OCI-LY7 (cell line): ENCODE data around the gene SLC22A12.

Experiments used
- EZH2phosphoT487 ChIP-seq: fragments of 200-600 bp; sonication (generic); IDR thresholded peaks from 2 replicates; pipeline ENCODE4 v1.6.1; 2018; ENCODE audit warnings: low read depth, borderline replicate concordance, mild to moderate bottlenecking, mixed run types, antibody characterized with exemption, low read length, moderate library complexity, mixed read lengths
- TF ChIP-seq, protein P1 (sequence below): fragments of 200-600 bp; sonication (generic); conservative IDR thresholded peaks from 2 replicates; pipeline ENCODE4 v1.5.1; 2014; ENCODE audit warnings: mild to moderate bottlenecking, antibody characterized with exemption, low read length, moderate library complexity, mixed read lengths

DNA sequence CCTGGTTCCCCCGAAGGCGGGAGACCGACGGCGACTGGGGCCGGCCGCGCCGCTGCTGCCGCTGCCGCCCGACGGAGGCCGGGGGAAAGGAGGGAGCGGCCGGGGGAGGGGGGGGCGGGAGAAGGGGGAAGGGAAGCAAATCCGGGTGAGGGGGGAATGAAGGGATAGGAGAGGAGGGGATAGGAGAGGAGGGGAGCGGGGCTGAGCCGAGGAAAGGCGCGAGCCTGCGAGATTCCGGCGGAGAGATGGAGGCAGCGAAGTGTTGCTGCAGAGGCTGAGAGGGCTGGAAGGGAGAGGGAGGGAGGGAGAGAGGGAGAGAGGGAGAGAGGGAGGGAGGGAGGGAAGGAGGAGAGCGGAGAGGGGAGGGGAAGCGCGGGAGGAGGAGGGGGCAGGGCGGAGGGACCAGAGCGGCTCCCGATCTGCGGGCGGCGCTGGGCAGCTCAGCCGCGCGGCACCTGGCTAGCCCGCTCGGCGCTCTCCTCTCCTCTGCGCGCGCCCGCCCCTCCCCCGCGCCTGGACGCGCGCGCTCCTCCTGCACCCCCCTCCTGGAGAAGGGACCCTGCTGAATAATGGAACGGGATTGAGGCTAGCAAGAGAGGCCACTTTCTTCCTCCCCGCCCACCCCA, 52.3 kb downstream of the SLC22A12 start:
- TF ChIP-seq, protein P1, sequence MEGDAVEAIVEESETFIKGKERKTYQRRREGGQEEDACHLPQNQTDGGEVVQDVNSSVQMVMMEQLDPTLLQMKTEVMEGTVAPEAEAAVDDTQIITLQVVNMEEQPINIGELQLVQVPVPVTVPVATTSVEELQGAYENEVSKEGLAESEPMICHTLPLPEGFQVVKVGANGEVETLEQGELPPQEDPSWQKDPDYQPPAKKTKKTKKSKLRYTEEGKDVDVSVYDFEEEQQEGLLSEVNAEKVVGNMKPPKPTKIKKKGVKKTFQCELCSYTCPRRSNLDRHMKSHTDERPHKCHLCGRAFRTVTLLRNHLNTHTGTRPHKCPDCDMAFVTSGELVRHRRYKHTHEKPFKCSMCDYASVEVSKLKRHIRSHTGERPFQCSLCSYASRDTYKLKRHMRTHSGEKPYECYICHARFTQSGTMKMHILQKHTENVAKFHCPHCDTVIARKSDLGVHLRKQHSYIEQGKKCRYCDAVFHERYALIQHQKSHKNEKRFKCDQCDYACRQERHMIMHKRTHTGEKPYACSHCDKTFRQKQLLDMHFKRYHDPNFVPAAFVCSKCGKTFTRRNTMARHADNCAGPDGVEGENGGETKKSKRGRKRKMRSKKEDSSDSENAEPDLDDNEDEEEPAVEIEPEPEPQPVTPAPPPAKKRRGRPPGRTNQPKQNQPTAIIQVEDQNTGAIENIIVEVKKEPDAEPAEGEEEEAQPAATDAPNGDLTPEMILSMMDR: no peak
- no peak for TF ChIP-seq EZH2phosphoT487
